Ecto neural progenitor cell (in vitro differentiated cells): ENCODE measurements around the gene NEK6.

ENCODE experiments used
- DNase-seq: peaks from one replicate; pipeline ENCODE4 v3.0.0-alpha.2; 2018; ENCODE audit warnings: low spot score

The NEK6 gene

GRCh38 chr9:124257844-124258606 is at the start of gene NEK6:
TSS of gene NEK6 (plus strand) at chr9:124257949. CDS start at chr9:124301965, 44,016 bp downstream.
- no peak for DNase-seq

GRCh38 chr9:124208571-124208970 is 49.2 kb upstream of the NEK6 start:
- no peak for DNase-seq

- no peak for DNase-seq
These were observed 48.5 kb upstream of the NEK6 start for GRCh38 chr9:124209279-124209678.

GRCh38 chr9:124209774-124210173 is 48.0 kb upstream of the NEK6 start:
- DNase-seq, result no peak

- no peak for DNase-seq
These were observed 47.1 kb upstream of the NEK6 start for GRCh38 chr9:124210697-124211096.

GRCh38 chr9:124212381-124213050 is 45.2 kb upstream of the NEK6 start:
- DNase-seq, result no peak

GRCh38 chr9:124213396-124213795 is 44.4 kb upstream of the NEK6 start:
- DNase-seq, result no peak

- no peak for DNase-seq
These were observed 43.6 kb upstream of the NEK6 start for GRCh38 chr9:124214116-124214515.

GRCh38 chr9:124214596-124215367 is 43.0 kb upstream of the NEK6 start:
- DNase-seq, result no peak

GRCh38 chr9:124215368-124215910 is 42.3 kb upstream of the NEK6 start:
- DNase-seq, result no peak

GRCh38 chr9:124215956-124216355 is 41.8 kb upstream of the NEK6 start:
- no peak for DNase-seq

- DNase-seq, result no peak
These were observed 41.1 kb upstream of the NEK6 start for GRCh38 chr9:124216474-124217176.

- no peak for DNase-seq
These were observed 39.8 kb upstream of the NEK6 start for GRCh38 chr9:124217836-124218437.

- DNase-seq, result no peak
These were observed 39.2 kb upstream of the NEK6 start for GRCh38 chr9:124218438-124218982.

- DNase-seq, result no peak
These were observed 38.7 kb upstream of the NEK6 start for GRCh38 chr9:124218987-124219461.

GRCh38 chr9:124220946-124221451 is 36.8 kb upstream of the NEK6 start:
- DNase-seq, result no peak

- DNase-seq, result no peak
These were observed 36.1 kb upstream of the NEK6 start for GRCh38 chr9:124221676-124222075.

GRCh38 chr9:124222109-124222508 is 35.6 kb upstream of the NEK6 start:
- DNase-seq, result no peak

- no peak for DNase-seq
These were observed 34.6 kb upstream of the NEK6 start for GRCh38 chr9:124222918-124223720.

GRCh38 chr9:124225945-124226344 is 31.8 kb upstream of the NEK6 start:
- no peak for DNase-seq
